HEK293 (cell line): Measurements from ENCODE around the gene CARM1.

Source experiments
- CTCF ChIA-PET: fragments of 350-600 bp; formaldehyde crosslinking; extraction: SDS; loops from one replicate; lab custom pipeline; 2021; ENCODE audit warnings: antibody characterized with exemption; lab: Yijun Ruan, JAX
- POLR2A ChIA-PET: fragments of 300-600 bp; formaldehyde crosslinking; extraction: SDS; loops from one replicate; lab custom pipeline; 2020; ENCODE audit warnings: antibody characterized with exemption, inconsistent platforms; lab: Yijun Ruan, JAX
- H3K27ac ChIP-seq: fragments of 200-500 bp; sonication (Bioruptor generic); 2 replicates; pipeline ENCODE4 v1.5.1; 2014; ENCODE audit warnings: low read depth, low read length, control low read depth, inconsistent platforms; ENCODE audit errors: extremely low read depth
- H3K36me3 ChIP-seq, 2 experiments: fragments of 200-500 bp in 1 of 2; sonication (Bioruptor generic) in 1 of 2; 1 replicate in 1 of 2; 2 replicates in 1 of 2; pipeline ENCODE4 v1.5.1; 2014 to 2017; ENCODE audit warnings: inconsistent platforms in 2 of 2, low read length in 2 of 2; ENCODE audit not compliant: control insufficient read depth in 2 of 2, insufficient read depth in 1 of 2
- H3K4me1 ChIP-seq: fragments of 200-500 bp; sonication (Bioruptor generic); 2 replicates; pipeline ENCODE4 v1.5.1; 2014; ENCODE audit warnings: mild to moderate bottlenecking, low read length, inconsistent platforms; ENCODE audit not compliant: control insufficient read depth, insufficient read depth
- H3K4me3 ChIP-seq: 2 replicates; pipeline ENCODE4 v1.5.1; 2011; ENCODE audit warnings: low read depth, mild to moderate bottlenecking, control low read depth, low read length, moderate library complexity
- H3K9me3 ChIP-seq: fragments of 200-500 bp; sonication (Bioruptor generic); 2 replicates; pipeline ENCODE4 v1.5.1; 2014; ENCODE audit warnings: low read depth, low read length, inconsistent platforms; ENCODE audit not compliant: control insufficient read depth, insufficient read depth
- ATF2 ChIP-seq: fragments of 450-650 bp; formaldehyde crosslinking; IDR thresholded peaks from 2 replicates; pipeline ENCODE4 v1.5.1; 2016; ENCODE audit warnings: missing biosample characterization, missing genetic modification characterization, low read depth
- GLIS2 ChIP-seq: fragments of 450-650 bp; formaldehyde crosslinking; IDR thresholded peaks from 2 replicates; pipeline ENCODE4 v1.5.1; 2016; ENCODE audit warnings: missing biosample characterization, missing genetic modification characterization
- KLF1 ChIP-seq: fragments of 450-650 bp; formaldehyde crosslinking; IDR thresholded peaks from 2 replicates; pipeline ENCODE4 v1.5.1; 2016; ENCODE audit warnings: missing biosample characterization, missing genetic modification characterization
- KLF16 ChIP-seq: fragments of 450-650 bp; formaldehyde crosslinking; IDR thresholded peaks from 2 replicates; pipeline ENCODE4 v1.5.1; 2017; ENCODE audit warnings: missing biosample characterization, missing genetic modification characterization
- KLF7 ChIP-seq: fragments of 450-650 bp; formaldehyde crosslinking; IDR thresholded peaks from 2 replicates; pipeline ENCODE4 v1.5.1; 2016; ENCODE audit warnings: missing biosample characterization, missing genetic modification characterization, borderline replicate concordance
- KLF8 ChIP-seq: fragments of 450-650 bp; formaldehyde crosslinking; IDR thresholded peaks from 2 replicates; pipeline ENCODE4 v1.5.1; 2016; ENCODE audit warnings: missing biosample characterization, missing genetic modification characterization
- KLF9 ChIP-seq: fragments of 450-650 bp; formaldehyde crosslinking; IDR thresholded peaks from 2 replicates; pipeline ENCODE4 v1.5.1; 2016; ENCODE audit warnings: missing biosample characterization, missing genetic modification characterization, low read depth
- SCRT2 ChIP-seq: fragments of 450-650 bp; formaldehyde crosslinking; IDR thresholded peaks from 2 replicates; pipeline ENCODE4 v1.5.1; 2016; ENCODE audit warnings: missing biosample characterization, missing genetic modification characterization
- SP2 ChIP-seq: fragments of 450-650 bp; formaldehyde crosslinking; IDR thresholded peaks from 2 replicates; pipeline ENCODE4 v1.5.1; 2016; ENCODE audit warnings: missing biosample characterization, missing genetic modification characterization
- TRIM28 ChIP-seq: IDR thresholded peaks from 2 replicates; pipeline ENCODE4 v1.6.1; 2011; ENCODE audit warnings: low read length, control low read depth, borderline replicate concordance
- ZBTB20 ChIP-seq: fragments of 450-650 bp; formaldehyde crosslinking; IDR thresholded peaks from 2 replicates; pipeline ENCODE4 v1.5.1; 2016; ENCODE audit warnings: missing biosample characterization, missing genetic modification characterization
- ZFP3 ChIP-seq: fragments of 450-650 bp; formaldehyde crosslinking; IDR thresholded peaks from 2 replicates; pipeline ENCODE4 v1.5.1; 2016; ENCODE audit warnings: low read depth, missing biosample characterization, missing genetic modification characterization
- ZNF133 ChIP-seq: fragments of 450-650 bp; formaldehyde crosslinking; IDR thresholded peaks from 2 replicates; pipeline ENCODE4 v1.5.1; 2016; ENCODE audit warnings: missing biosample characterization, missing genetic modification characterization
- ZNF155 ChIP-seq: fragments of 450-650 bp; formaldehyde crosslinking; IDR thresholded peaks from 2 replicates; pipeline ENCODE4 v1.5.1; 2016; ENCODE audit warnings: missing biosample characterization, missing genetic modification characterization
- ZNF16 ChIP-seq: fragments of 450-650 bp; formaldehyde crosslinking; IDR thresholded peaks from 2 replicates; pipeline ENCODE4 v1.5.1; 2016; ENCODE audit warnings: low read depth, missing biosample characterization, missing genetic modification characterization
- ZNF292 ChIP-seq: fragments of 450-650 bp; formaldehyde crosslinking; IDR thresholded peaks from 2 replicates; pipeline ENCODE4 v1.5.1; 2016; ENCODE audit warnings: low read depth, missing biosample characterization, missing genetic modification characterization, borderline replicate concordance
- ZNF335 ChIP-seq: fragments of 450-650 bp; formaldehyde crosslinking; conservative IDR thresholded peaks from 2 replicates; pipeline ENCODE4 v1.5.1; 2016; ENCODE audit warnings: missing biosample characterization, missing genetic modification characterization
- ZNF48 ChIP-seq: fragments of 450-650 bp; formaldehyde crosslinking; IDR thresholded peaks from 2 replicates; pipeline ENCODE4 v1.5.1; 2016; ENCODE audit warnings: missing biosample characterization, missing genetic modification characterization
- ZNF510 ChIP-seq: fragments of 450-650 bp; formaldehyde crosslinking; IDR thresholded peaks from 2 replicates; pipeline ENCODE4 v1.5.1; 2018; ENCODE audit warnings: mild to moderate bottlenecking, missing genetic modification characterization, missing biosample characterization; ENCODE audit not compliant: insufficient replicate concordance
- ZNF529 ChIP-seq: fragments of 450-650 bp; formaldehyde crosslinking; IDR thresholded peaks from 2 replicates; pipeline ENCODE4 v1.5.1; 2017; ENCODE audit warnings: missing genetic modification characterization, missing biosample characterization; ENCODE audit not compliant: insufficient replicate concordance
- ZNF561 ChIP-seq: fragments of 450-650 bp; IDR thresholded peaks from 2 replicates; pipeline ENCODE4 v1.5.1; 2018; ENCODE audit warnings: missing biosample characterization, missing genetic modification characterization, borderline replicate concordance
- ZNF596 ChIP-seq: fragments of 450-650 bp; IDR thresholded peaks from 2 replicates; pipeline ENCODE4 v1.5.0; 2018; ENCODE audit warnings: missing biosample characterization, mild to moderate bottlenecking, missing genetic modification characterization, moderate library complexity
- ZNF600 ChIP-seq: fragments of 450-650 bp; formaldehyde crosslinking; IDR thresholded peaks from 2 replicates; pipeline ENCODE4 v1.5.1; 2016; ENCODE audit warnings: missing biosample characterization, missing genetic modification characterization
- ZNF626 ChIP-seq: fragments of 450-650 bp; sonication (Bioruptor Pico); formaldehyde crosslinking; IDR thresholded peaks from 2 replicates; pipeline ENCODE4 v1.5.1; 2018; ENCODE audit warnings: missing biosample characterization, missing genetic modification characterization, inconsistent platforms
- ZNF792 ChIP-seq: fragments of 450-650 bp; formaldehyde crosslinking; IDR thresholded peaks from 2 replicates; pipeline ENCODE4 v1.5.1; 2016; ENCODE audit warnings: missing biosample characterization, missing genetic modification characterization
- ZSCAN30 ChIP-seq: fragments of 450-650 bp; IDR thresholded peaks from 2 replicates; pipeline ENCODE4 v1.5.1; 2018; ENCODE audit warnings: missing biosample characterization, mild to moderate bottlenecking, missing genetic modification characterization, moderate library complexity
- TF ChIP-seq, protein P1 (sequence below): fragments of 450-650 bp; formaldehyde crosslinking; IDR thresholded peaks from 2 replicates; pipeline ENCODE4 v1.5.1; 2016; ENCODE audit warnings: missing biosample characterization, missing genetic modification characterization
- TF ChIP-seq, protein P2 (sequence below): fragments of 450-650 bp; formaldehyde crosslinking; IDR thresholded peaks from 2 replicates; pipeline ENCODE4 v1.5.1; 2016; ENCODE audit warnings: missing biosample characterization, missing genetic modification characterization, borderline replicate concordance
- TF ChIP-seq, protein P3 (sequence below): fragments of 450-650 bp; formaldehyde crosslinking; IDR thresholded peaks from 2 replicates; pipeline ENCODE4 v1.5.1; 2016; ENCODE audit warnings: missing biosample characterization, missing genetic modification characterization
- TF ChIP-seq, protein P4 (sequence below): fragments of 450-650 bp; formaldehyde crosslinking; IDR thresholded peaks from 2 replicates; pipeline ENCODE4 v1.5.1; 2016; ENCODE audit warnings: missing biosample characterization, missing genetic modification characterization

The CARM1 gene

GRCh38 chr19:10870955-10871603, at the start of gene CARM1:
CARM1 (plus strand) TSS chr19:10871553; CDS start chr19:10871703, 150 bp downstream.
- Histone ChIP-seq H3K9me3 (no peaks in the 10 kb centered on the region), H3K27ac (peak within 1 kb of the TSS; percentile 94), H3K36me3 (peaks cover 8 to 13% of the 10 kb centered on the region in 2 experiments; a peak in 2 of 3 replicates), H3K4me1 (no peaks in the 10 kb centered on the region), H3K4me3 (peak within 1 kb of the TSS; percentile 88)
- CTCF ChIA-PET, result interaction anchor here (0.6 to 3.1 kb wide), 13 partner anchors 8 to 327 kb away, joined by 3 to 18 read pairs (median 4); partner anchors contain the start of gene DNM2
- POLR2A ChIA-PET, result interaction anchor here (0.6 to 1.9 kb wide), 2 partner anchors 18 to 35 kb away, joined by 3 to 10 read pairs; partner anchors contain the start of gene TMED1
- TF ChIP-seq ATF2 (tag by site-specific recombination) (no peak), SCRT2 (tag by site-specific recombination) (no peak), ZNF155 (tag by site-specific recombination) (no peak), ZFP3 (tag by site-specific recombination) (no peak), ZNF561 (tag by site-specific recombination) (peak; percentile 44; the same call in 1 of the 2 replicates), ZNF510 (no peak), ZNF16 (tag by site-specific recombination) (no peak), ZNF626 (tag by site-specific recombination) (no peak), ZNF596 (no peak), KLF1 (tag by site-specific recombination) (peak; percentile 79), ZNF600 (no peak), ZSCAN30 (tag by site-specific recombination) (0 out of 2 replicates have a peak, but pooled peaks have one; percentile 50), KLF9 (tag by site-specific recombination) (peak; percentile 96), ZNF48 (tag by site-specific recombination) (no peak), GLIS2 (tag by site-specific recombination) (peak; percentile 1; the same call in 1 of the 2 replicates), ZNF292 (tag by site-specific recombination) (no peak), ZNF335 (tag by site-specific recombination) (no peak), SP2 (tag by site-specific recombination) (peak; percentile 67), TRIM28 (no peak), KLF8 (tag by site-specific recombination) (peak; percentile 94; the same call in 1 of the 2 replicates), ZNF792 (no peak), ZNF529 (no peak), KLF16 (tag by site-specific recombination) (no peak; the same call in 1 of the 2 replicates), ZBTB20 (no peak), ZNF133 (tag by site-specific recombination) (no peak), KLF7 (no peak)
- TF ChIP-seq, protein P1, sequence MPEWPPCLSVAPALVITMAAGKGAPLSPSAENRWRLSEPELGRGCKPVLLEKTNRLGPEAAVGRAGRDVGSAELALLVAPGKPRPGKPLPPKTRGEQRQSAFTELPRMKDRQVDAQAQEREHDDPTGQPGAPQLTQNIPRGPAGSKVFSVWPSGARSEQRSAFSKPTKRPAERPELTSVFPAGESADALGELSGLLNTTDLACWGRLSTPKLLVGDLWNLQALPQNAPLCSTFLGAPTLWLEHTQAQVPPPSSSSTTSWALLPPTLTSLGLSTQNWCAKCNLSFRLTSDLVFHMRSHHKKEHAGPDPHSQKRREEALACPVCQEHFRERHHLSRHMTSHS (tag by site-specific recombination), result no peak
- TF ChIP-seq, protein P2, sequence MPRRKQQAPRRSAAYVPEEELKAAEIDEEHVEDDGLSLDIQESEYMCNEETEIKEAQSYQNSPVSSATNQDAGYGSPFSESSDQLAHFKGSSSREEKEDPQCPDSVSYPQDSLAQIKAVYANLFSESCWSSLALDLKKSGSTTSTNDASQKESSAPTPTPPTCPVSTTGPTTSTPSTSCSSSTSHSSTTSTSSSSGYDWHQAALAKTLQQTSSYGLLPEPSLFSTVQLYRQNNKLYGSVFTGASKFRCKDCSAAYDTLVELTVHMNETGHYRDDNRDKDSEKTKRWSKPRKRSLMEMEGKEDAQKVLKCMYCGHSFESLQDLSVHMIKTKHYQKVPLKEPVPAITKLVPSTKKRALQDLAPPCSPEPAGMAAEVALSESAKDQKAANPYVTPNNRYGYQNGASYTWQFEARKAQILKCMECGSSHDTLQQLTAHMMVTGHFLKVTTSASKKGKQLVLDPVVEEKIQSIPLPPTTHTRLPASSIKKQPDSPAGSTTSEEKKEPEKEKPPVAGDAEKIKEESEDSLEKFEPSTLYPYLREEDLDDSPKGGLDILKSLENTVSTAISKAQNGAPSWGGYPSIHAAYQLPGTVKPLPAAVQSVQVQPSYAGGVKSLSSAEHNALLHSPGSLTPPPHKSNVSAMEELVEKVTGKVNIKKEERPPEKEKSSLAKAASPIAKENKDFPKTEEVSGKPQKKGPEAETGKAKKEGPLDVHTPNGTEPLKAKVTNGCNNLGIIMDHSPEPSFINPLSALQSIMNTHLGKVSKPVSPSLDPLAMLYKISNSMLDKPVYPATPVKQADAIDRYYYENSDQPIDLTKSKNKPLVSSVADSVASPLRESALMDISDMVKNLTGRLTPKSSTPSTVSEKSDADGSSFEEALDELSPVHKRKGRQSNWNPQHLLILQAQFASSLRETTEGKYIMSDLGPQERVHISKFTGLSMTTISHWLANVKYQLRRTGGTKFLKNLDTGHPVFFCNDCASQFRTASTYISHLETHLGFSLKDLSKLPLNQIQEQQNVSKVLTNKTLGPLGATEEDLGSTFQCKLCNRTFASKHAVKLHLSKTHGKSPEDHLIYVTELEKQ (tag by site-specific recombination), result no peak
- TF ChIP-seq, protein P3, sequence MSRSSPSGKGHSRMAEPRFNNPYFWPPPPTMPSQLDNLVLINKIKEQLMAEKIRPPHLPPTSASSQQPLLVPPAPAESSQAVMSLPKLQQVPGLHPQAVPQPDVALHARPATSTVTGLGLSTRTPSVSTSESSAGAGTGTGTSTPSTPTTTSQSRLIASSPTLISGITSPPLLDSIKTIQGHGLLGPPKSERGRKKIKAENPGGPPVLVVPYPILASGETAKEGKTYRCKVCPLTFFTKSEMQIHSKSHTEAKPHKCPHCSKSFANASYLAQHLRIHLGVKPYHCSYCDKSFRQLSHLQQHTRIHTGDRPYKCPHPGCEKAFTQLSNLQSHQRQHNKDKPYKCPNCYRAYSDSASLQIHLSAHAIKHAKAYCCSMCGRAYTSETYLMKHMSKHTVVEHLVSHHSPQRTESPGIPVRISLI, result no peak
- TF ChIP-seq, protein P4, sequence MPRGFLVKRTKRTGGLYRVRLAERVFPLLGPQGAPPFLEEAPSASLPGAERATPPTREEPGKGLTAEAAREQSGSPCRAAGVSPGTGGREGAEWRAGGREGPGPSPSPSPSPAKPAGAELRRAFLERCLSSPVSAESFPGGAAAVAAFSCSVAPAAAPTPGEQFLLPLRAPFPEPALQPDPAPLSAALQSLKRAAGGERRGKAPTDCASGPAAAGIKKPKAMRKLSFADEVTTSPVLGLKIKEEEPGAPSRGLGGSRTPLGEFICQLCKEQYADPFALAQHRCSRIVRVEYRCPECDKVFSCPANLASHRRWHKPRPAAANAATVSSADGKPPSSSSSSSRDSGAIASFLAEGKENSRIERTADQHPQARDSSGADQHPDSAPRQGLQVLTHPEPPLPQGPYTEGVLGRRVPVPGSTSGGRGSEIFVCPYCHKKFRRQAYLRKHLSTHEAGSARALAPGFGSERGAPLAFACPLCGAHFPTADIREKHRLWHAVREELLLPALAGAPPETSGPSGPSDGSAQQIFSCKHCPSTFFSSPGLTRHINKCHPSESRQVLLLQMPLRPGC (tag by site-specific recombination), result no peak
